ENCODE data around the gene PDLIM1.

- TF ChIP-seq CTCF (conservative IDR thresholded peaks at IDR 0.05 in 1 of 2, IDR thresholded peaks at IDR 0.05 in 1 of 2; ENCODE audit: low read depth in 1 of 2, low read length in 2 of 2) (no peak), EZH2 (IDR thresholded peaks at IDR 0.05; ENCODE audit: low read length, missing control alignments) (no peak)
These were observed 42.0 kb upstream of the PDLIM1 start for GRCh38 chr10:95332666-95333249.
